HepG2 (cell line): ENCODE data around the gene LAMA5. TPM values are rescaled to one million over a fixed set of nuclear protein-coding genes. Genes with fewer than 3 reads are reported as not detected.

Source experiments
- AGO2 ChIP-seq: fragments of 200-400 bp; formaldehyde crosslinking; optimal IDR thresholded peaks from 2 replicates; pipeline ENCODE3; 2017; ENCODE audit warnings: mild to moderate bottlenecking, low read depth, low read length, moderate library complexity
- ATF2 ChIP-seq: sonication (generic); formaldehyde crosslinking; IDR thresholded peaks from 2 replicates; pipeline ENCODE4 v1.4.0; 2020; ENCODE audit warnings: missing genetic modification reagents
- CBX1 ChIP-seq: IDR thresholded peaks from one replicate; pipeline ENCODE4 v1.6.1; 2016; ENCODE audit warnings: antibody characterized with exemption, low read depth
- ELK4 ChIP-seq: sonication (generic); formaldehyde crosslinking; IDR thresholded peaks from 2 replicates; pipeline ENCODE4 v1.9.0; 2021; ENCODE audit warnings: missing genetic modification reagents, borderline replicate concordance
- HES4 ChIP-seq: sonication (generic); formaldehyde crosslinking; IDR thresholded peaks from 2 replicates; pipeline ENCODE4 v1.9.0; 2021; ENCODE audit warnings: mild to moderate bottlenecking, missing genetic modification reagents, borderline replicate concordance
- HOXA9 ChIP-seq: sonication (generic); formaldehyde crosslinking; IDR thresholded peaks from 2 replicates; pipeline ENCODE4 v1.8.1; 2022; ENCODE audit warnings: missing genetic modification reagents, mild to moderate bottlenecking, moderate library complexity, borderline replicate concordance
- IRX3 ChIP-seq: sonication (generic); formaldehyde crosslinking; IDR thresholded peaks from 2 replicates; pipeline ENCODE4 v1.8.1; 2023; ENCODE audit warnings: mild to moderate bottlenecking, low read depth, missing genetic modification reagents, borderline replicate concordance
- KDM5A ChIP-seq: fragments of 200-600 bp; sonication (generic); IDR thresholded peaks from 2 replicates; pipeline ENCODE4 v1.7.0; 2018; ENCODE audit warnings: antibody characterized with exemption, mild to moderate bottlenecking, low read length, borderline replicate concordance
- NR2F6 ChIP-seq, 2 experiments: IDR thresholded peaks; 2 replicates each; pipeline ENCODE4 v1.6.1; 2016; ENCODE audit warnings: antibody characterized with exemption in 1 of 2, mild to moderate bottlenecking in 1 of 2
- PHF5A ChIP-seq: IDR thresholded peaks from one replicate; pipeline ENCODE4 v1.6.1; 2018; ENCODE audit warnings: low read depth, missing genetic modification reagents; ENCODE audit not compliant: unreplicated experiment
- POLR2AphosphoS5 ChIP-seq: IDR thresholded peaks from 2 replicates; pipeline ENCODE4 v1.6.1; 2012; ENCODE audit warnings: low read depth, low read length
- RBM39 ChIP-seq: fragments of 200-400 bp; formaldehyde crosslinking; IDR thresholded peaks from one replicate; pipeline ENCODE4 v1.6.1; 2018; ENCODE audit warnings: antibody characterized with exemption, mild to moderate bottlenecking, low read depth, low read length; ENCODE audit not compliant: poor library complexity, severe bottlenecking
- TARDBP ChIP-seq: sonication (generic); formaldehyde crosslinking; IDR thresholded peaks from 2 replicates; pipeline ENCODE4 v1.8.0; 2022; ENCODE audit warnings: mild to moderate bottlenecking, missing genetic modification reagents
- ZBED4 ChIP-seq: sonication (generic); formaldehyde crosslinking; IDR thresholded peaks from 2 replicates; pipeline ENCODE4 v1.4.0; 2020; ENCODE audit warnings: missing genetic modification reagents, borderline replicate concordance
- ZBTB25 ChIP-seq: IDR thresholded peaks from 2 replicates; pipeline ENCODE4 v1.6.1; 2018; ENCODE audit warnings: missing genetic modification reagents
- ZFYVE20 ChIP-seq: sonication (generic); formaldehyde crosslinking; IDR thresholded peaks from 2 replicates; pipeline ENCODE4 v1.8.0; 2023; ENCODE audit warnings: low read depth, mild to moderate bottlenecking, moderate library complexity, missing genetic modification reagents, borderline replicate concordance
- ZKSCAN8 ChIP-seq: IDR thresholded peaks from 2 replicates; pipeline ENCODE4 v1.6.1; 2016; ENCODE audit warnings: borderline replicate concordance, missing genetic modification reagents, missing compliant biosample characterization
- ZNF143 ChIP-seq: sonication (generic); formaldehyde crosslinking; IDR thresholded peaks from 2 replicates; pipeline ENCODE4 v1.4.0; 2020; ENCODE audit warnings: missing genetic modification reagents
- ZNF33B ChIP-seq: sonication (generic); formaldehyde crosslinking; IDR thresholded peaks from 2 replicates; pipeline ENCODE4 v1.5.1; 2020; ENCODE audit warnings: mild to moderate bottlenecking, missing genetic modification reagents
- ZNF552 ChIP-seq: sonication (generic); formaldehyde crosslinking; IDR thresholded peaks from 2 replicates; pipeline ENCODE4 v1.9.0; 2022; ENCODE audit warnings: missing genetic modification reagents, mild to moderate bottlenecking, borderline replicate concordance
- ZNF691 ChIP-seq: sonication (generic); formaldehyde crosslinking; IDR thresholded peaks from 2 replicates; pipeline ENCODE4 v1.4.0; 2020; ENCODE audit warnings: missing genetic modification reagents, low read depth, mild to moderate bottlenecking, borderline replicate concordance
- ZNF75D ChIP-seq: sonication (generic); formaldehyde crosslinking; IDR thresholded peaks from 2 replicates; pipeline ENCODE4 v1.8.1; 2023; ENCODE audit warnings: missing genetic modification reagents, mild to moderate bottlenecking, borderline replicate concordance
- polyA plus RNA-seq, 8 experiments: library from polyadenylated mRNA; depleted of rRNA in 3 of 8; stranded (reverse) in 7 of 8; unstranded in 1 of 8; fragments of >200 nt; fragmentation: Illumina TruSeq in 4 of 8; extraction: Trizol in 4 of 8; gene quantifications; 2 replicates each; pipeline versions ENCODE4 v1.2.1 to v1.2.3, GENCODE V29; 2011 to 2016; ENCODE audit warnings: low read depth in 4 of 8, missing spikeins in 1 of 8, mixed read lengths in 1 of 8; ENCODE audit not compliant: insufficient read depth in 1 of 8
- total RNA-seq, 5 experiments: library from RNA; depleted of rRNA; stranded (reverse); fragments of >200 nt; fragmentation: Illumina TruSeq; extraction: Trizol; gene quantifications; 2 replicates each; pipeline ENCODE4 v1.2.3, GENCODE V29; 2016; ENCODE audit warnings: low read depth in 1 of 5

The LAMA5 gene
- total and polyA plus RNA-seq, 2 of the 13 experiments (the other 11 are each of a cell fraction or from before 2014, with no cell fraction given) = 21.0 to 44.7 TPM

GRCh38 chr20:62367136-62367632 lies at the start of gene LAMA5 (continued):
- 0 out of 2 replicates have a peak, but pooled peaks have one; percentile 36 for TF ChIP-seq TARDBP (CRISPR knock-in tag)
- no peak for TF ChIP-seq HES4 (CRISPR knock-in tag)
- no peak; the same call in 1 of the 2 replicates for TF ChIP-seq KDM5A
- TF ChIP-seq ATF2 (CRISPR knock-in tag) = no peak; the same call in 1 of the 2 replicates
- TF ChIP-seq AGO2 = no peak
- TF ChIP-seq ZNF143 (CRISPR knock-in tag) = no peak
- TF ChIP-seq RBM39 = no peak
- no peak for TF ChIP-seq HOXA9 (CRISPR knock-in tag)
- TF ChIP-seq IRX3 (CRISPR knock-in tag) = peak; percentile 83
- TF ChIP-seq ZNF75D (CRISPR knock-in tag) = no peak
- TF ChIP-seq ZNF691 (CRISPR knock-in tag) = no peak
- TF ChIP-seq NR2F6 (IDR thresholded peaks at IDR 0.05) = no peak
- TF ChIP-seq NR2F6 (CRISPR knock-in tag; IDR thresholded peaks at IDR 0.05) = no peak
- no peak for TF ChIP-seq PHF5A (CRISPR knock-in tag)
- no peak for TF ChIP-seq ZNF552
- TF ChIP-seq ELK4 (CRISPR knock-in tag) = no peak
- no peak for TF ChIP-seq ZFYVE20
- TF ChIP-seq POLR2AphosphoS5 = peak; percentile 54; the same call in 1 of the 2 replicates
- no peak for TF ChIP-seq ZNF33B (CRISPR knock-in tag)
- no peak for TF ChIP-seq ZBTB25 (CRISPR knock-in tag)
- TF ChIP-seq CBX1 = no peak
- TF ChIP-seq ZBED4 (CRISPR knock-in tag) = no peak
- TF ChIP-seq ZKSCAN8 = no peak
